Endometrial microvascular endothelial cells (primary cell): ENCODE measurements around the gene NFRKB. TPM values are rescaled to one million over a fixed set of nuclear protein-coding genes. Genes with fewer than 3 reads are reported as not detected.

ENCODE experiments used
- in situ Hi-C: cut with HindIII; loops from 2 replicates; pipeline ENCODE4 v1.10.0; 2017; ENCODE audit warnings: low sequenced_read_pairs, low pct_unique_long_range_greater_than_20kb; ENCODE audit errors: inconsistent ontology term
- total RNA-seq: library from RNA; depleted of rRNA; stranded (reverse); fragments of >200 nt; gene quantifications from one replicate; pipeline ENCODE4 v1.2.3, GENCODE V29; 2015; ENCODE audit errors: inconsistent ontology term

NFRKB gene
- 27.3 TPM for total RNA-seq

- in situ Hi-C loops = no loop called here
These were observed at the start of gene NFRKB for GRCh38 chr11:129895126-129896041. Gene NFRKB, minus strand, starts transcription at chr11:129895578. Its CDS starts 2,729 bp downstream, at chr11:129892849.

DNA sequence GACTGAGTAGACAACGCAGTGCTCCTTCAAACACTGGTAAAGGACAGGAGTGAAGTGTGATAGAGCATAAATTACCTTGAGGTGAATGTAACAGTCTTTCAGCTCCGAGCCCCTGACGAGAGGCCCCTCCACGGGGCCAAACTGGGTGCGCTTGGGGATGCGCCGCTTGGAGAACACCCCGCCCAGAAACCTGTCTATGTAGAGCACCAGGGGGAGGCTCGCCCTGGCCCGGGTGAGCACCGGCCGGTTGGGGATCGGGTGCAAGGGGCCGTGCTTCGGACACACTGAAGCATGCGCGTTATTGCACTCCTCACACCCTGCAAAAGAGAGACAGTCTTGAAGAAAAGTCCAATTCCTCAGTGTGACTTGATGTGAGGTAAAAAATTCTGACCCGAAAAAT lies 49.3 kb upstream of the NFRKB start:
- in situ Hi-C loops = no loop called here

DNA sequence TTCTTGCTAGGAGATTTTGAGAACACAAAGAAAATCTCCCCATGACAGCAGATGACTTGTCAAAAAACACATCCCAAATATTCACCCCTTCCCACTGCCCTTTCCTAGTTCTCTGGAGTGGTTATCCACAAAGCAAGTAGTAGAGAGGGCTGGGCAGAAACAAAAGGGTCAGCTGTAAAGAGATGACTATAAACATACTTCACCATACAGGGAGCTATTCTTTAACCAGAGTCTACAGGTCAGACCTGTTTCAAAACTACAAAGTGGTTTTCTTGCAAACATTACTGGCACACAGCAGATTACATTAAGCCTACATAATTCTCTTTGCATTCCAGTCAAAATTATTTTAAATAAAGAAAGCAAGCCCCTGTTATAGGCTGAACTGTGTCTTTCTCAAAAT lies 47.7 kb upstream of the NFRKB start:
- in situ Hi-C loops = no loop called here

DNA sequence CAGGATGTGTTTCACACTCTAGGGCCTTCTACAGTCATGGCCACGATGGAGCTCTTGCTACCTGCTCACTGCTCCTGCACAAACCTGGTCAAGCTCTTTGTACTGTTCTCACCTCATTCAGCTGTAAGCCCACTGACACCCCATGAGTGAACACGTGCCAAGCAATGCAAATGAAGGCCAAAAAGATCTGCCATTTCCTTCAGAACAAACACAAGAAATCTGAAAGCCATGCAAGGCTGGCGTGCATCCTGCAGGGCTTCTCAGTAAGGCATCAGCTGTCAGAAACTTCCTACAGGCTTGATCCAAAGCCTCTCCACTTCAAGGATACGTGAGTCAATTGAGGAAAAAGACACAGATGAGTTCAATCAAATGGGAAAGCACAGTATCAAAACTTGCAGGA lies 44.1 kb upstream of the NFRKB start:
- in situ Hi-C loops = no loop called here

DNA sequence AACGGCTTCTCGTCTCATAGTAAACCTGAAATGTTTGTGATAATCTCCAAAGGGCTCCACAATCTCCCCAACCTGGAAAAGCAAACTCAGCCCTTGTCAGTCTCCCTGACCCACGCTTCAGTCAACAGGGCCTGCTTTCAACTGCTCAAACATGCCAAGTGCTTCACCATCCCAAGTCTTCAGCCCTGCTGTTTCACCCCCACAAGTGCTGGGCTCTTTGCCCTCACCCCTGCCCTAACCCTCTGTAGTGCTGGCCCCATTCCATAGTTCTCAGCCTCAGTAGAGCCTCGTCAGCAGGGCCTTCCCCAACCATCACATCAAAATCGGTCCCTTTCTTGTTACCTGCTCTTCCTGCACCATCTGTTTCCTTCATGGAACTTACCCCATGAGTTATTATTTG lies 43.4 kb upstream of the NFRKB start:
- in situ Hi-C loops = no loop called here

DNA sequence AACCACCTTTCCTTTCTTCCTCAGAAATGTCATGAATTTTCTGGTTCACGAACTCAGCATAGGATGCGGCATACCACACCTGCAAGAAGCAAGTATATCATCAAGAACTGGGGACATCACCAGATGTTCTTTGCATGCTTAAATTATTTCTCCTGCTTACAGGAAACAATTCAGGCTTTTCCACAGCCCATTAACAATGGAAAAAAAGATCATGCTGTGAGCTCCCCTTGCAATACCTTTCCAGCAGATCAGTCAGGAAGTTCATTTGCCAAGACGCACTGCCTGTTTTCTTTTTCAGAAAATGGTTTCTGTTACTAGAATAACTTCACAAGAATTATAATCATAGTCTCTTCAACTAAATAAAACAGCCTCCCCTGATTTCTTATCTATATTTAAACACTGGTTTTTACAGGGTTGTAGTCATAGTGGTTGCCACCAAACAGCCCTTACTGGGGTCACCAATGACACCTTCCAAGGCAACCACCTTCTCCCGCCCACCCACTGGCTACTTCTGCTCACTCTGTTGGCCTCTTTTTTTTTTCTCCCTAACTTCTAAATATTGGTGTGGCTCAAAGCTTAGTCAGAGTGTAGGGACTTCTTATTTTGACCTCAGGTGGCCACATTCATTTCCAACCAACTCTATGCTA lies 42.3 kb upstream of the NFRKB start:
- in situ Hi-C loops = no loop called here

- in situ Hi-C loops = no loop called here
These were observed 40.3 kb upstream of the NFRKB start for GRCh38 chr11:129935723-129936122.

- in situ Hi-C loops = no loop called here
These were observed 38.5 kb upstream of the NFRKB start for GRCh38 chr11:129933891-129934290.

- in situ Hi-C loops = no loop called here
These were observed 37.9 kb upstream of the NFRKB start for GRCh38 chr11:129933262-129933661.

GRCh38 chr11:129932381-129933067 lies 37.1 kb upstream of the NFRKB start:
- in situ Hi-C loops = no loop called here

- in situ Hi-C loops = no loop called here
These were observed 35.4 kb upstream of the NFRKB start for GRCh38 chr11:129930743-129931142.

GRCh38 chr11:129930296-129930695 lies 34.9 kb upstream of the NFRKB start:
- in situ Hi-C loops = no loop called here

- in situ Hi-C loops = no loop called here
These were observed 34.3 kb upstream of the NFRKB start for GRCh38 chr11:129929721-129930120.

DNA sequence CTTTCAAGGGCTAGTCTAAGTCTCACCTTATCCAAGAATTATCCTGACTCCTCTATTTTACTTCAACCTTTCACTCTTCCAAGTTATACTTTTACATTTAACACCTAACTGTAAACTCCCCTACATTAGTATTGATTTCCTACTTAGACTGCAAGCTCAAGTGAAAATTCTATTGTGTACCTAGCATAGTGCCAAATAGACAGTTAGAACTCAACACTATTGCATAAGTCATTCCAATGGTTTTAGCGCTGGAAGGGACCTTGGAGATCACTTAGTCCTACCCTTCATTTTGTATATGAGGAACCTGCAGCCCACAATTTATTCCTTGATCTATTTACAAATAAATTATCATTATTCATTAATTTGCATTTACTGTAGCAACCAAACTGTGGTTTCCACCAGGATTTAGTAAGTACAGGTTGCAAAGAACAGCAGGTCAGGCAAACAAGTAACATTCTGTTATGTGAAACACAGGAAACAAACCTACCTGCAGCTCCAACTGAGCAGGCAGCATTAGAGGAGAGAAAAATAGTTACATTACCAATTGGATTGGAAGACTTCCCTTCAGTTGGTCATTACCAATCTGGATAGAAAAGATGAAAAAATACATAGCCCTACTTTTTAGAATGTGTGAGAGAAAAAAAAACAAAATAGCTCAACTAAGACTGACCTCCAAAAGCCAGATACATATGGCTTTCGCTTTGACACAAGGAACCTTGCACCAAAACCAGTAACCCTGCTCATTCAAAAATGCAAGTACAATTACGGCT lies 33.7 kb upstream of the NFRKB start:
- in situ Hi-C loops = no loop called here

DNA sequence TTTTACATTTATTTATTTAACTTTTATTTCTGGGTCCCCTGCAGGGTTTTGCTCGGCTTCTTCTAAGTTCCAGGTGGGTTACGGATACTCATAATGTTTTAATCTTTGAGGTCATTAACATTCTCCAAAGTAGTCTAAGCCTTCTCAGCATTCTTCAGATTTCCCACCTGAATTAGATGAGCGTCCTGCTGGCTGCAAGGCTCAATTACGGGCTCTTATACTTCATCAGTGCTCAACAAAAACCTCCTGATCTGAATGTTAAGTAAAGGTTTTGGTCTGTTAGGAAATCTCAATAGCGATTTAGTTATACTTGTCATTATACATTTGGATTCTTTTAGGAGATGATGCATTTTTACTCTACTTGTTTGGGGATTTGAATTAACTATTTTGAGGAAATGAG lies 27.3 kb upstream of the NFRKB start:
- in situ Hi-C loops = no loop called here

GRCh38 chr11:129918361-129918760 lies 23.0 kb upstream of the NFRKB start:
- in situ Hi-C loops = no loop called here

- in situ Hi-C loops = no loop called here
These were observed 21.9 kb upstream of the NFRKB start for GRCh38 chr11:129917231-129917630.

DNA sequence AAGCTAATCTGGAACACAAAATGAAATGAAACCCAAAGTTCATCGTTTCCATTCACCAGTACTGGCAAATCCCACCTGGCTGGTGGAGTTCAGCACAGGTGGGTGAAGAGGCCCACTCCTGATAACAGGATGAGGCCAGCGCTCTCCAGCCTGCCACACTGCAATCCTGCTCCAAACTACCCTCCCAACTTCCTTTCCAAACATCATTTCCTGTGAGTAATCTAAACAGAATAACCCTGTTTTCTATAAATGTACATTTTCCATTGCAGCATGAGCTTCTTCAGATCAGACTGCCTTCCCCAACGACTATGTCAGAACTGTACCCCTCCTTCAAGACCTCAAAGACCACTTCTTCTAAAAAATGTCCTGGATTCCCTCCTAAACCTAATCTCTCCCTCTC lies 15.9 kb upstream of the NFRKB start:
- in situ Hi-C loops = no loop called here

GRCh38 chr11:129910360-129910759 lies 15.0 kb upstream of the NFRKB start:
- in situ Hi-C loops = no loop called here
